ENCODE results near the gene TMTC1. TPM values are rescaled to one million over a fixed set of nuclear protein-coding genes. Genes with fewer than 3 reads are reported as not detected.
"Not testable (repeated sequence)": the region's sequence is repeated elsewhere in the genome, so short reads cannot be mapped to it uniquely, and the experiment has no call there.

The TMTC1 gene
- total and polyA plus RNA-seq, 12 donors: 5.1 to 82.2 (median 41.8) TPM

DNA sequence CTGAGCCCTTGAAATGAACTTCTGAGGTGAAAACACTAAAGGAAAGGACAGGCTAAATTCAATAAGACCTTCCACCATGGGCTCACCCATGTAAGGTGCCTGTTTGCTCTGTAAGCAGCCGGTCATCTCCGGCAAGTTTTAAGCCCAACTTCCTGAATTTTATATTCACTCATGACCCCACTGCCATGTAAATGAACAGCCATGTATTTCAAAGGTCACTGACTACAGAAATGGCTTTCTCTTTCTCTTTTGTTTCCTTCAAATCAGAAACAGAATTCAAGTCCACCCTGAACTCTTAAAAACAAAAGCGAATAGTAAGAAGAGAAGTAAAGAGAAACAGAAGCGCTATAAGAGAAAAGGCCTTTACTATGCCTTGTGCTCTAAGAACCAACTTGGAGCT lies 224.5 kb downstream of the TMTC1 start:
- Histone ChIP-seq H3K27ac (peak overlapping the region in 4 of 5 donors; percentile 26 to 66 (median 47)), H3K36me3 (replicated peaks in 1 of 2) (no peaks in the 10 kb centered on the region), H3K4me3 (no peak overlapping the region), H3K27me3 (no peaks in the 10 kb centered on the region), H3K4me1 (replicated peaks in 1 of 2) (peaks cover 19 to 51% of the 10 kb centered on the region in 2 donors), H3K9me3 (replicated peaks in 1 of 3) (no peaks in the 10 kb centered on the region)
- no peak for DNase-seq
- intact Hi-C loops (cut with DNase I): loop anchor here in 1 of 2 donors (10.0 kb wide), 1 partner anchor 326 kb away; no protein-coding TSS in a partner anchor
- TF ChIP-seq, protein P1, sequence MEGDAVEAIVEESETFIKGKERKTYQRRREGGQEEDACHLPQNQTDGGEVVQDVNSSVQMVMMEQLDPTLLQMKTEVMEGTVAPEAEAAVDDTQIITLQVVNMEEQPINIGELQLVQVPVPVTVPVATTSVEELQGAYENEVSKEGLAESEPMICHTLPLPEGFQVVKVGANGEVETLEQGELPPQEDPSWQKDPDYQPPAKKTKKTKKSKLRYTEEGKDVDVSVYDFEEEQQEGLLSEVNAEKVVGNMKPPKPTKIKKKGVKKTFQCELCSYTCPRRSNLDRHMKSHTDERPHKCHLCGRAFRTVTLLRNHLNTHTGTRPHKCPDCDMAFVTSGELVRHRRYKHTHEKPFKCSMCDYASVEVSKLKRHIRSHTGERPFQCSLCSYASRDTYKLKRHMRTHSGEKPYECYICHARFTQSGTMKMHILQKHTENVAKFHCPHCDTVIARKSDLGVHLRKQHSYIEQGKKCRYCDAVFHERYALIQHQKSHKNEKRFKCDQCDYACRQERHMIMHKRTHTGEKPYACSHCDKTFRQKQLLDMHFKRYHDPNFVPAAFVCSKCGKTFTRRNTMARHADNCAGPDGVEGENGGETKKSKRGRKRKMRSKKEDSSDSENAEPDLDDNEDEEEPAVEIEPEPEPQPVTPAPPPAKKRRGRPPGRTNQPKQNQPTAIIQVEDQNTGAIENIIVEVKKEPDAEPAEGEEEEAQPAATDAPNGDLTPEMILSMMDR (IDR thresholded peaks at IDR 0.05): no peak
- TF ChIP-seq POLR2A (IDR thresholded peaks at IDR 0.05): no peak
- 56 to 69% (median 56%) methylated on average over 4 of the region's 4 CpGs for WGBS, 4 donors

DNA sequence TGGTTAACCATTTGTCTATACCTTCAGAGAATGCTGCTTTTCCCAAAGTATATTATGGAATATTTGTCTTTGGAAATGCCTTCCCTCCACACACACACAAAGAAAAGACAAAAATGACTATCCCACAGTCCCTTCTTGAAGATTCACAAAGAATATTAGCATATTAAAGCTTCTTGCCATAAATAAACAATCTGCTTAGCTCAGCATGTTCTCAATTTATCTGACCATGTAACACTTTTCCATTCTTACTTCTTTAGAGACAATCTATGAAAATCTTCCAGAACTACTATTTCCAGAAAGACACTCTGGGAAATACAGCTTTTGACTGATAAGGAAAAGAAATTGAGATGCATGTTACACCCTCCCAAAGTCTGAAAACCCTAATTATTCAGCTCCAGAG lies 227.4 kb downstream of the TMTC1 start:
- Histone ChIP-seq H3K36me3 (replicated peaks in 1 of 2) (no peaks in the 10 kb centered on the region), H3K9me3 (replicated peaks in 1 of 3) (no peaks in the 10 kb centered on the region), H3K27me3 (no peaks in the 10 kb centered on the region), H3K27ac (no peak overlapping the region), H3K4me3 (no peak overlapping the region), H3K4me1 (replicated peaks in 1 of 2) (peaks cover 9 to 42% of the 10 kb centered on the region in 2 donors)
- intact Hi-C loops (cut with DNase I): loop anchor here in 1 of 2 donors (10.0 kb wide), 1 partner anchor 328 kb away; no protein-coding TSS in a partner anchor
- DNase-seq: no peak
- TF ChIP-seq POLR2A (IDR thresholded peaks at IDR 0.05): no peak
- TF ChIP-seq, protein P1 (IDR thresholded peaks at IDR 0.05): no peak

DNA sequence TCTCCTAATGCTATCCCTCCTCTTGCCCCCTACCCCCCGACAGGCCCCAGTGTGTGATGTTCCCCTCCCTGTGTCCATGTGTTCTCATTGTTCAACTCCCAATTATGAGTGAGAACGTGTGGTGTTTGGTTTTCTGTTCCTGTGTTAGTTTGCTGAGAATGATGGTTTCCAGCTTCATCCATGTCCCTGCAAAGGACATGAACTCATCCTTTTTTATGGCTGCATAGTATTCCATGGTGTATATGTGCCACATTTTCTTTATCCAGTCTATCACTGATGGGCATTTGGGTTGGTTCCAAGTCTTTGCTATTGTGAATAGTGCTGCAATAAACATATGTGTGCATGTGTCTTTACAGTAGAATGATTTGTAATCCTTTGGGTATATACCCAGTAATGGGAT lies 228.3 kb downstream of the TMTC1 start:
- not testable (repeated sequence) for H3K9me3 ChIP-seq (replicated peaks in 1 of 3); H3K36me3 ChIP-seq (replicated peaks in 1 of 2); H3K27me3 ChIP-seq; H3K27ac ChIP-seq; DNase-seq; H3K4me3 ChIP-seq
- intact Hi-C loops (cut with DNase I): loop anchor here in 1 of 2 donors (10.0 kb wide), 1 partner anchor 329 kb away; no protein-coding TSS in a partner anchor
- WGBS, 4 donors: 87 to 100% (median 91%) methylated on average over 2 of the region's 2 CpGs
- H3K4me1 ChIP-seq (replicated peaks in 1 of 2): peaks cover under 1 to 33% of the 10 kb centered on the region in 2 donors

DNA sequence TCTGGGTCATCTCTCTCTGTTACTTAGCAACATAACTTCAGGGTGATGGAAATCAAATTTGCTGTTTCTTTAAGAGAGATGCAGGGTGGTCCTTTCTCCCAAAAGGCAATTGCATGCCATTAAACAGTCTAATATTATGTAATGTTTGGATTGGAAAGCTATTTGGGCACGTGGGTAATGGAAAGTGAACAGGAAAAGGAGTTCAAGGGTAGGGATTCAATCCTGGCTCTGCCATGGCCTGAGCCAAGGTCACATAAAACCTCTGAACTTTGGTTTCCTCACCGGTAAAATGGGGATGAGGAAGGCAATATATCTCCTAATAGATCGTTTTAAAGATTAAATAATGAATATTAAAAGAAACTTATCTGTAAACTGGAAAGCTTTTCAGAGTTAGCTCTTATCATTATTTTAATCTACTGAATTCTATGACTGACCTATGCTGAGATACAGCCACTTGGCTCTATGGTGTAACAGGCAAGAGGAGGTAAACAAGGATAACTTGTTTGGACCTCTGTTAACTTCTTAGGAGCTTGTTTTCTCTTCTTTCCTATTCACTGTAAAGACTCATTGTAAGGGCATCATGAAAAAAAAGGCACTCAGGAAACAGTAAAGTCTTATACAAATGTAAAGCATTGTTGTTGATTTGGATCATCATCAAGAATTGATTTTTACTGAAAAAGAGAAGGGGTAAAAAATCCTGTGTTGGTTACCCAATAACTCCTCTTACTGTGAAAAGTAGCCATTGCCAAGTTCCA lies 230.6 kb downstream of the TMTC1 start:
- no peaks in the 10 kb centered on the region for H3K9me3 ChIP-seq (replicated peaks in 1 of 3)
- no peaks in the 10 kb centered on the region for H3K36me3 ChIP-seq (replicated peaks in 1 of 2)
- peak overlapping the region in 2 of 5 donors; percentile 4 to 42 for H3K27ac ChIP-seq
- intact Hi-C loops (cut with DNase I): loop anchor here in 1 of 2 donors (5.0 to 10.0 kb wide), 2 partner anchors 229 to 332 kb away; partner anchors contain the start of gene TMTC1
- H3K4me3 ChIP-seq: no peak overlapping the region
- TF ChIP-seq, protein P1 (IDR thresholded peaks at IDR 0.05): no peak
- TF ChIP-seq POLR2A (IDR thresholded peaks at IDR 0.05): no peak
- H3K4me1 ChIP-seq (replicated peaks in 1 of 2): peaks cover 0 to 17% of the 10 kb centered on the region in 2 donors
- WGBS, 4 donors: 8 to 28% (median 16%) methylated on average over 3 of the region's 3 CpGs
- no peaks in the 10 kb centered on the region for H3K27me3 ChIP-seq
- DNase-seq: no peak
